Measurements from ENCODE around the gene AAMP.

- TF ChIP-seq POLR2A (IDR thresholded peaks at IDR 0.05) (peak in 2 of 3 donors; percentile 37 to 52), CTCF (IDR thresholded peaks at IDR 0.05) (peak; percentile 79 to 98 (median 96))
Observed at GRCh38 chr2:218272531-218273212, 2.7 kb upstream of the AAMP start.
